Colonic mucosa (tissue), 4 donors: ENCODE data around the gene RAET1G. TPM values are rescaled to one million over a fixed set of nuclear protein-coding genes. Genes with fewer than 3 reads are reported as not detected.

ENCODE experiments used
- DNase-seq: peaks from one replicate; pipeline ENCODE4 v3.0.0-alpha.2; 2020
- H3K27ac ChIP-seq: fragments of 200-600 bp; one replicate; pipeline ENCODE4 v1.8.0; 2021
- H3K27me3 ChIP-seq: fragments of 200-600 bp; one replicate; pipeline ENCODE4 v1.8.0; 2021
- H3K36me3 ChIP-seq: fragments of 200-600 bp; one replicate; pipeline ENCODE4 v1.8.0; 2021
- H3K4me1 ChIP-seq: fragments of 200-600 bp; one replicate; pipeline ENCODE4 v1.8.0; 2021; ENCODE audit warnings: mild to moderate bottlenecking
- H3K4me3 ChIP-seq: fragments of 200-600 bp; one replicate; pipeline ENCODE4 v1.8.0; 2021
- H3K9ac ChIP-seq, 2 donors: one replicate each; pipeline ENCODE4 v1.7.0; 2013; ENCODE audit warnings: control low read depth in 2 of 2, low read depth in 2 of 2, low read length in 2 of 2
- H3K9me3 ChIP-seq: fragments of 200-600 bp; one replicate; pipeline ENCODE4 v1.8.0; 2021
- intact Hi-C: fragments of 100-400 bp; cut with DNase I; formaldehyde crosslinking; loops from one replicate; pipeline ENCODE4 v1.14.1; 2022
- total RNA-seq, 2 donors: library from RNA; stranded (reverse); fragmentation: NEBNext Ultra II Directional in 1 of 2; extraction: Animal tissue kit (Norgen Biotek cat#: 25700) in 1 of 2; gene quantifications; one replicate each; pipeline ENCODE4 v1.2.1, GENCODE V29; 2021
- TF ChIP-seq, protein P1 (sequence below): fragments of 200-600 bp; IDR thresholded peaks from one replicate; pipeline ENCODE4 v1.8.0; 2022; ENCODE audit warnings: antibody characterized with exemption, mild to moderate bottlenecking
- donor health status: healthy.
- donor health status: DM: no; HTN: no; CAD: no.
- donor health status: DM: no; HTN: no; CAD: no.

RAET1G gene
- total RNA-seq, 2 donors from 2014 or later, result 0.27 TPM; not detected in 1

DNA sequence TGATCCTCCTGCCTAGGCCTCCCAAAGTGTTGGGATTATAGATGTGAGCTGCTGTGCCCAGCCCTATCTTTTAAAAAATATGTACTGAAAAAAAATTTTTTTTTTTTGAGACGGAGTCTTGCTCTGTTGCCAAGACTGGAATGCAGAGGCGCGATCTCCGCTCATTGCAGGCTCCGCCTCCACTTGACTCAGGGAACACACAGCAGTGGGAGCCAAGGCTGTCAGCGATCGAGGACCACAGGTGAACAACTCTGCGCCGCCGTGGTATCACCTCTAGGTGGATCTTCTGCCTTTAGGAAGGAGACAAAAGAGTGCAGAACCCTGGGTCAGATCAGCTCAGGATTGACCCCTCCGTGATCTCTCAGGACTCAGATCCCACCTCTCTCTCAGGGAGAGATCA lies 38.7 kb downstream of the RAET1G start:
- TF ChIP-seq, protein P1, sequence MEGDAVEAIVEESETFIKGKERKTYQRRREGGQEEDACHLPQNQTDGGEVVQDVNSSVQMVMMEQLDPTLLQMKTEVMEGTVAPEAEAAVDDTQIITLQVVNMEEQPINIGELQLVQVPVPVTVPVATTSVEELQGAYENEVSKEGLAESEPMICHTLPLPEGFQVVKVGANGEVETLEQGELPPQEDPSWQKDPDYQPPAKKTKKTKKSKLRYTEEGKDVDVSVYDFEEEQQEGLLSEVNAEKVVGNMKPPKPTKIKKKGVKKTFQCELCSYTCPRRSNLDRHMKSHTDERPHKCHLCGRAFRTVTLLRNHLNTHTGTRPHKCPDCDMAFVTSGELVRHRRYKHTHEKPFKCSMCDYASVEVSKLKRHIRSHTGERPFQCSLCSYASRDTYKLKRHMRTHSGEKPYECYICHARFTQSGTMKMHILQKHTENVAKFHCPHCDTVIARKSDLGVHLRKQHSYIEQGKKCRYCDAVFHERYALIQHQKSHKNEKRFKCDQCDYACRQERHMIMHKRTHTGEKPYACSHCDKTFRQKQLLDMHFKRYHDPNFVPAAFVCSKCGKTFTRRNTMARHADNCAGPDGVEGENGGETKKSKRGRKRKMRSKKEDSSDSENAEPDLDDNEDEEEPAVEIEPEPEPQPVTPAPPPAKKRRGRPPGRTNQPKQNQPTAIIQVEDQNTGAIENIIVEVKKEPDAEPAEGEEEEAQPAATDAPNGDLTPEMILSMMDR, result no peak
- intact Hi-C loops, result no loop called here
- Histone ChIP-seq H3K4me3 (no peak overlapping the region), H3K9ac (no peak overlapping the region), H3K36me3 (no peaks in the 10 kb centered on the region), H3K9me3 (no peaks in the 10 kb centered on the region), H3K27ac (no peak overlapping the region), H3K4me1 (no peaks in the 10 kb centered on the region), H3K27me3 (no peaks in the 10 kb centered on the region)
- no peak for DNase-seq

DNA sequence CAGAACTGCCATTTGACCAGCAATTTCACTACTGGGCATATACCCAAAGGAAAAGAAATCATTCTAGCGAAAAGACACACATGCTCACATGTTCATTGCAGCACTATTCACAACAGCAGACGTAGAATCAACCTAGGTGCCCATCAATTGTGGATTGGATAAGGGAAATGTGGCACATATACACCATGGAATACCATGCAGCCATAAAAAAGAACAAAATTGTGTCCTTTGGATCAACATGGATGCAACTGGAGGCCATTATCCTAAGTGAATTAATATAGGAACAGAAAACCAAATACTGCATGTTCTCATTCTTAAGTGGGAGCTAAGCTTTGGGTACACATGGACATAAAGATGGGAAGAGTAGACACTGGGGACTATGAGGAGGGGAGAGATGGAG lies 41.1 kb downstream of the RAET1G start:
- TF ChIP-seq, protein P1, result no peak
- Histone ChIP-seq H3K9me3 (no peaks in the 10 kb centered on the region), H3K9ac (no peak overlapping the region), H3K36me3 (no peaks in the 10 kb centered on the region), H3K27me3 (no peaks in the 10 kb centered on the region), H3K27ac (no peak overlapping the region), H3K4me1 (no peaks in the 10 kb centered on the region), H3K4me3 (no peak overlapping the region)
- intact Hi-C loops, result no loop called here
- no peak for DNase-seq

- H3K36me3 ChIP-seq, result no peaks in the 10 kb centered on the region
- TF ChIP-seq, protein P1, result no peak
- no peak for DNase-seq
- H3K4me3 ChIP-seq, result no peak overlapping the region
- intact Hi-C loops, result no loop called here
- no peaks in the 10 kb centered on the region for H3K27me3 ChIP-seq
- no peak overlapping the region for H3K27ac ChIP-seq
- no peak overlapping the region for H3K9ac ChIP-seq
- H3K9me3 ChIP-seq, result no peaks in the 10 kb centered on the region
- no peaks in the 10 kb centered on the region for H3K4me1 ChIP-seq
Measured at GRCh38 chr6:149881066-149881766, 41.7 kb downstream of the RAET1G start.

DNA sequence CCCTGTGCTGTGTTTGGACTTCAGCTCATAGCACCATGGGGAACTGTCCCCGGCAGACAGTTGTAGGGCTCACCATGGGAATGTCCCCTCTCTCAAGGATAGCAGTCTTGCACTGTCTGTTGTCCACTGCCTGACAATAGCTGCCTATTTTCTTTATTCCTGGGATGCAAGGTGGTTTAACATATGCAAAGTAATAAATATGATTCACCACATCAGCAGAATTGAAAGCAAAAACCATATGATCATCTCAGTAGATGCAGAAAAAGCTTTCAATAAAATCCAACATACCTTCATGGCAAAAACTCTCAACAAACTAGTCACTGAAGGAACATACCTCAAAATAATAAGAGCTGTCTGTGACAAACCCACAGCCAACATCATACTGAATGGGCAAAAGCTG lies 45.3 kb downstream of the RAET1G start:
- intact Hi-C loops, result no loop called here
- Histone ChIP-seq H3K27me3 (no peaks in the 10 kb centered on the region), H3K9me3 (no peaks in the 10 kb centered on the region), H3K27ac (no peak overlapping the region), H3K36me3 (no peaks in the 10 kb centered on the region), H3K9ac (no peak overlapping the region), H3K4me1 (no peaks in the 10 kb centered on the region), H3K4me3 (no peak overlapping the region)
- no peak for DNase-seq
- TF ChIP-seq, protein P1, result no peak

GRCh38 chr6:149876241-149876933 lies 46.5 kb downstream of the RAET1G start:
- Histone ChIP-seq H3K27ac (no peak overlapping the region), H3K36me3 (no peaks in the 10 kb centered on the region), H3K27me3 (no peaks in the 10 kb centered on the region), H3K4me1 (no peaks in the 10 kb centered on the region), H3K9ac (no peak overlapping the region), H3K4me3 (no peak overlapping the region), H3K9me3 (no peaks in the 10 kb centered on the region)
- intact Hi-C loops, result no loop called here
- TF ChIP-seq, protein P1, result no peak
- no peak for DNase-seq
